SK-N-SH treated with all-trans-retinoic acid at 6 μM for 48 hours (cell line): ENCODE results near the gene AMPH.
"Not testable (repeated sequence)": the region's sequence is repeated elsewhere in the genome, so short reads cannot be mapped to it uniquely, and the experiment has no call there.

Experiments used
- ISL1 ChIP-seq: fragments of 250-450 bp; sonication (Bioruptor Pico); IDR thresholded peaks from 2 replicates; pipeline ENCODE4 v2.1.2; 2022; ENCODE audit warnings: mild to moderate bottlenecking, moderate library complexity
- SNAI2 ChIP-seq: fragments of 250-450 bp; sonication (Bioruptor Pico); IDR thresholded peaks from 2 replicates; pipeline ENCODE4 v1.5.0; 2020; ENCODE audit warnings: mild to moderate bottlenecking, moderate library complexity
- TF ChIP-seq, protein P1 (sequence below): fragments of 250-450 bp; sonication (Bioruptor Pico); IDR thresholded peaks from 2 replicates; pipeline ENCODE4 v1.8.0; 2020; ENCODE audit warnings: mild to moderate bottlenecking, moderate library complexity, borderline replicate concordance

DNA sequence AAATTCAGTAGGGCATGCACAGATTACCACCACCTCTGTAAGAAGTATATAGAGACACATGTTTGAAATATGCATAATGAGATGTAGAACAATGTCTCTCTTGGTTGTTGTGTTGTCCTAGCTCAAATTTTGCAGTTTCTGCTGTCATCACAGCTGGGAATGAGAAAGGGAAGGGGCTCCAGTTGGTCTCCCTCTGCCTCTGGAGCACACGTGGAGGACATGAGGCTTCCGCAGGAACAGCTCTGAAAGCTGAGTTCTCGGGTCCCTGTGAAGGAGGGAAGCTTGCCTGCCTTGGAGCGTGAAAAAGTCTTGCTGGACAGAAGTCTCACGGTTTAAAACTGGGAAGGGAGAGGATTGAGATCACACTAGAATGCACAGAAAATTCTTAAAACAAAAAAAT lies 289.0 kb downstream of the AMPH start:
- TF ChIP-seq ISL1 (CRISPR knock-in tag); SNAI2: not testable (repeated sequence)
- TF ChIP-seq, protein P1, sequence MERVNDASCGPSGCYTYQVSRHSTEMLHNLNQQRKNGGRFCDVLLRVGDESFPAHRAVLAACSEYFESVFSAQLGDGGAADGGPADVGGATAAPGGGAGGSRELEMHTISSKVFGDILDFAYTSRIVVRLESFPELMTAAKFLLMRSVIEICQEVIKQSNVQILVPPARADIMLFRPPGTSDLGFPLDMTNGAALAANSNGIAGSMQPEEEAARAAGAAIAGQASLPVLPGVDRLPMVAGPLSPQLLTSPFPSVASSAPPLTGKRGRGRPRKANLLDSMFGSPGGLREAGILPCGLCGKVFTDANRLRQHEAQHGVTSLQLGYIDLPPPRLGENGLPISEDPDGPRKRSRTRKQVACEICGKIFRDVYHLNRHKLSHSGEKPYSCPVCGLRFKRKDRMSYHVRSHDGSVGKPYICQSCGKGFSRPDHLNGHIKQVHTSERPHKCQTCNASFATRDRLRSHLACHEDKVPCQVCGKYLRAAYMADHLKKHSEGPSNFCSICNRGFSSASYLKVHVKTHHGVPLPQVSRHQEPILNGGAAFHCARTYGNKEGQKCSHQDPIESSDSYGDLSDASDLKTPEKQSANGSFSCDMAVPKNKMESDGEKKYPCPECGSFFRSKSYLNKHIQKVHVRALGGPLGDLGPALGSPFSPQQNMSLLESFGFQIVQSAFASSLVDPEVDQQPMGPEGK (CRISPR knock-in tag), result not testable (repeated sequence)
